HUES64 (cell line): ENCODE data around the gene ANP32B.
"Not testable (repeated sequence)": the region's sequence is repeated elsewhere in the genome, so short reads cannot be mapped to it uniquely, and the experiment has no call there.

Experiments
- H3K27ac ChIP-seq: 2 replicates; pipeline ENCODE4 v1.7.0; 2013; ENCODE audit warnings: low read depth, low read length, inconsistent platforms
- H3K27me3 ChIP-seq: 2 replicates; pipeline ENCODE4 v1.6.1; 2013; ENCODE audit warnings: mild to moderate bottlenecking, low read length; ENCODE audit not compliant: insufficient read depth
- H3K36me3 ChIP-seq: 2 replicates; pipeline ENCODE4 v1.6.1; 2013; ENCODE audit warnings: mild to moderate bottlenecking, low read length; ENCODE audit not compliant: insufficient read depth
- H3K4me1 ChIP-seq: 2 replicates; pipeline ENCODE4 v1.6.1; 2013; ENCODE audit warnings: mild to moderate bottlenecking, low read length, moderate library complexity; ENCODE audit not compliant: insufficient read depth
- H3K4me3 ChIP-seq: 2 replicates; pipeline ENCODE4 v1.5.1; 2013; ENCODE audit warnings: mild to moderate bottlenecking, low read length, moderate library complexity
- H3K9ac ChIP-seq: 2 replicates; pipeline ENCODE4 v1.6.1; 2013; ENCODE audit warnings: mild to moderate bottlenecking, low read depth, low read length
- H3K9me3 ChIP-seq: 2 replicates; pipeline ENCODE4 v1.6.1; 2013; ENCODE audit warnings: low read depth, low read length; ENCODE audit not compliant: insufficient read depth
- WGBS: fragments of 150-250, 120-280 bp; methylation state at CpG from one replicate; pipeline ENCODE4 v1.1.7; 2013; ENCODE audit warnings: missing lambda C conversion rate; 5-methylcytosine and 5-hydroxymethylcytosine counted together

ANP32B gene

GRCh38 chr9:97993000-97993399 lies 9.9 kb downstream of the ANP32B start:
- 95% methylated on average over 2 of the region's 2 CpGs for WGBS
- H3K9ac ChIP-seq = no peak overlapping the region
- no peaks in the 10 kb centered on the region for H3K9me3 ChIP-seq
- no peak overlapping the region for H3K4me3 ChIP-seq
- H3K36me3 ChIP-seq = peaks cover 35% of the 10 kb centered on the region
- no peaks in the 10 kb centered on the region; the same call in 1 of the 2 replicates for H3K4me1 ChIP-seq
- H3K27me3 ChIP-seq = peaks cover 5% of the 10 kb centered on the region; the same call in 1 of the 2 replicates
- no peak overlapping the region for H3K27ac ChIP-seq

GRCh38 chr9:97994703-97995102 lies 11.6 kb downstream of the ANP32B start:
- 96% methylated on average over 1 of the region's 1 CpG for WGBS
- Histone ChIP-seq H3K36me3 (peaks cover 49% of the 10 kb centered on the region), H3K27me3 (no peaks in the 10 kb centered on the region), H3K4me3 (no peak overlapping the region), H3K27ac (no peak overlapping the region), H3K9me3 (no peaks in the 10 kb centered on the region), H3K4me1 (no peaks in the 10 kb centered on the region; the same call in 1 of the 2 replicates), H3K9ac (no peak overlapping the region)

- not testable (repeated sequence) for H3K4me1 ChIP-seq, H3K9ac ChIP-seq, H3K9me3 ChIP-seq, H3K27ac ChIP-seq, H3K4me3 ChIP-seq, H3K27me3 ChIP-seq
- 93% methylated on average over 5 of the region's 7 CpGs for WGBS
- peaks cover 62% of the 10 kb centered on the region for H3K36me3 ChIP-seq
These were observed 13.5 kb downstream of the ANP32B start for GRCh38 chr9:97996676-97997075.

- H3K27me3 ChIP-seq = no peaks in the 10 kb centered on the region
- H3K9ac ChIP-seq = no peak overlapping the region
- H3K4me1 ChIP-seq = no peaks in the 10 kb centered on the region
- no peak overlapping the region for H3K4me3 ChIP-seq
- no peaks in the 10 kb centered on the region for H3K9me3 ChIP-seq
- WGBS = 94% methylated on average over 3 of the region's 3 CpGs
- H3K36me3 ChIP-seq = peaks cover 72% of the 10 kb centered on the region
- no peak overlapping the region for H3K27ac ChIP-seq
These were observed 14.5 kb downstream of the ANP32B start for GRCh38 chr9:97997330-97998276.

DNA sequence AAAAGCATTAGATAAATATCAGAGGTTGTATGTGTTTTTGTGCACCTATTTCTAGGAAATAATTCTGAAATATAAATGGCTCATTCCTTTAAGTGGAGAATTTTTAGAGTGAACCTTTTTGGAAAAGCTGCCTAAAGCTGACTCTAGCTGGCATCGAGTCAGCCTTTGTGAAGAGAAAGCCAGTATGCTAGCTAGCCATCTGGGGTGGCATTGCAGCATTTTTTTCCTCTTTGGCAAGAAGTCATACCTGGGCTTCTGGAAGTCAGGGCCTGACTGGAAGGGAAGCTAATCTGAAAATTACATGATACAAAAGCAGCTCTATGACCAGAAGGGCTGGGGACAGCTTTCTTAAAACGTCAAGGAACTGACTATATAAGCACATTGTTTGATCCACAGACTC lies 19.7 kb downstream of the ANP32B start:
- Histone ChIP-seq H3K9ac (no peak overlapping the region), H3K27ac (no peak overlapping the region), H3K4me1 (no peaks in the 10 kb centered on the region), H3K9me3 (no peaks in the 10 kb centered on the region), H3K36me3 (peaks cover 90% of the 10 kb centered on the region), H3K4me3 (no peak overlapping the region), H3K27me3 (no peaks in the 10 kb centered on the region)
- 95% methylated on average over 2 of the region's 2 CpGs for WGBS

DNA sequence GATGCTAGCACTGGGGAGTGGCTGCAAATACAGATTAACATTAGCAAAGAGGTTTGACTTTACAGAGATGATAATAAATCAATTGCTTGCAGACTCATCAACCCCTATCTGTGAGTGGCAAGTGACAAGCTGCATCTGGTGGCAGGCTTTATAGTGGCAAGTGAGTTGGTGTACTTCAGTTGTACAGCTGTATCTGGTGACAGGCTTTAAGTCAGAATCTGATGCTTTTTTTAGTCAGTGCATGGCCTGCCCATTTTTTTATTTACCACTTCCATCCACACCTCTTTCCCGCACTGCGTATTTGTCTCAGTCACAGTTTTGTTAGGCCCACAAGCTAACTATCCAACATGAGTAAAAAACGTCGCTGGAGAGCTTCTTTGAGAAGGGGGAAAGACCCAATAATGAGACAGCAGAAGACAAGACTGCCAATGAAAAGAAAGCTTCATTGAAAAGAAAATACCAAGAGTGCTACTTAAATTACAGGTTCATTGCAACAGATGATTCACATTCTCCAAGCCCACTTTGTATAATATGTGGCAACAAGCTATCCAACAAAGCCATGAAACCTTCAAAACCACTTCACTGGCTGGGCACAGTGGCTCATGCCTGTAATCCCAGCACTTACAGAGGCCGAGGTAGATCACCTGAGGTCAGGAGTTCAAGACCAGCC lies 23.1 kb downstream of the ANP32B start:
- Histone ChIP-seq H3K9me3 (no peaks in the 10 kb centered on the region), H3K9ac (no peak overlapping the region), H3K4me3 (no peak overlapping the region), H3K27ac (no peak overlapping the region), H3K36me3 (peaks cover 99% of the 10 kb centered on the region), H3K4me1 (no peaks in the 10 kb centered on the region), H3K27me3 (no peaks in the 10 kb centered on the region)
- WGBS = 92% methylated on average over 5 of the region's 5 CpGs

GRCh38 chr9:98007251-98007928 lies 24.2 kb downstream of the ANP32B start:
- H3K36me3 ChIP-seq = peaks cover 99% of the 10 kb centered on the region
- no peaks in the 10 kb centered on the region for H3K9me3 ChIP-seq
- no peaks in the 10 kb centered on the region for H3K27me3 ChIP-seq
- no peaks in the 10 kb centered on the region for H3K4me1 ChIP-seq
- H3K4me3 ChIP-seq = no peak overlapping the region
- H3K9ac ChIP-seq = no peak overlapping the region
- H3K27ac ChIP-seq = no peak overlapping the region
- WGBS = 96% methylated on average over 13 of the region's 13 CpGs

DNA sequence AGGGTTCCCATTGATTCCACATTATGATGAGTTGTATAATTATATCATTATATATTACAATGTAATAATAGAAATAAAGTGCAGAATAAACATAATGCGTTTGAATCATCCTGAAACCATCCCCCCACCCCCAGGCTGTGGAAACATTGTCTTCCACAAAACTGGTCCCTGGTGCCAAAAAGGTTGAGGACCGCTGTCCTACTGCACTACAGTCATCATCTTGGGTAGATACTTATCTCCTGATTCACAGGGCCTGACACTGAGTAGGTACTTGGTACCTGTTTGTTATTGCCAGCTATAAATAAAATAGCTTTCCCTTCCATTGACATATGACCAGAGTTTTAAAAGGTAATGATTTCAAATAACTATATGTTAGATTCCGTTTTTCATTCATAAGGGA lies 25.6 kb downstream of the ANP32B start:
- 96% methylated on average over 2 of the region's 3 CpGs for WGBS
- H3K9ac ChIP-seq = no peak overlapping the region
- no peak overlapping the region for H3K4me3 ChIP-seq
- H3K27ac ChIP-seq = no peak overlapping the region
- H3K27me3 ChIP-seq = no peaks in the 10 kb centered on the region
- no peaks in the 10 kb centered on the region for H3K9me3 ChIP-seq
- H3K36me3 ChIP-seq = peaks cover 99% of the 10 kb centered on the region
- H3K4me1 ChIP-seq = no peaks in the 10 kb centered on the region

DNA sequence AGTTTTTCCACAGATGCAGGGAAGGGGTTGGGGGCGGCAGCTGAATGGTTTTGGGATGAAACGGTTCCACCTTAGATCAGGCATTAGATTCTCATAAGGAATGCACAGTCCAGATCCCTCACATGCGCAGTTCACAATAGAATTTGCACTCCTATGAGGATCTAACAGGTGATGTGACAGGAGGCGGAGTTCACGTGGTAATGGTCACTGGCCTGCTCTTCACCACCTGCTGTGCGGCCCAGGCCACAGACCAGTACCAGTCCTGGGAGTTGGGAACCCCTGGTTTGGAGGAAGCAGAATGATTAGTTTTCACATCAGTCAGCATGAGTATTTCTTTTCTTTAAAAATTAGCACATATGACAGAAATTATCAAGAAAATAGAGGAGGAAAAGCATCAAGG lies 26.3 kb downstream of the ANP32B start:
- Histone ChIP-seq H3K4me1 (no peaks in the 10 kb centered on the region), H3K9ac (no peak overlapping the region), H3K27me3 (no peaks in the 10 kb centered on the region), H3K4me3 (no peak overlapping the region), H3K27ac (no peak overlapping the region), H3K9me3 (no peaks in the 10 kb centered on the region), H3K36me3 (peaks cover 98% of the 10 kb centered on the region)
- 93% methylated on average over 6 of the region's 6 CpGs for WGBS

DNA sequence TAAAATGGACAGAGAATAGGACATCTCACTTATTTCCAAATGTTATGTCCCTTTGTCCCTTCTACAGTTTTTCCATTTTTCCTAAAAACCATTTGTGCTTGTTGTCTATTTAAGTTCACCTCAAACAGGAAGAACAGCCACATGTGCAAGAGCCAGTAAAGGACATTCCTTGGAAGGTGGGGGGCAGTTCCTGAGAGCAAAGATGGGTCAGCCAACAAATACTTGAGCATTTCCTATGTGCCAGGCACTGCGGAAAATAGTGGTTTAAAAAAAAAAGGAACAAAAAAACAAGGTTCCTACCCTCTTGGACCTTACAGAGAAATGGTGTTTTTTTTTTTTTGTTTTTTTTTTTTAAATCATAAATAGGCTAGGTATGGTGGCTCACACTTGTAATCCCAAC lies 26.8 kb downstream of the ANP32B start:
- 92% methylated on average over 1 of the region's 1 CpG for WGBS
- Histone ChIP-seq H3K36me3 (peaks cover 98% of the 10 kb centered on the region), H3K27ac (no peak overlapping the region), H3K27me3 (no peaks in the 10 kb centered on the region), H3K4me3 (no peak overlapping the region), H3K4me1 (no peaks in the 10 kb centered on the region), H3K9me3 (no peaks in the 10 kb centered on the region), H3K9ac (no peak overlapping the region)

DNA sequence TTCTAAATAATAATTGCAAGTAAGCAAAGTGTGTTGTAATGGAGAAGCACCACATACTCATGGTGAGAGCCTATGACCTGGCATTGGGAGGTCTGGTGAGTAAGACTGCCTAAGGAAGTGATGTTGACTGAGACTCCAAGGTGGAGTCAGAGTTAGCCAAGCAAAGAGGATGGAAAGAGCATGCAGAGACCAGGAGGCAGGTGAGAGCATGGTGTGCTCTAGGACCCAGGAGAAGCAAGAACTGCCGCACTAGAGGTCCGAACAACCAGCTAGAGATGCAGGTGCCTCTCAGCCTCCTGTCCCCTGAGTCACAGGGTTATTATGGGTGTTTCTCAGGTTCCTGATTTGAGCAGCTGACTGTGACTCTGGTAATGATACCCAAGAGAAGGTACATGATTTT lies 27.3 kb downstream of the ANP32B start:
- WGBS = 66% methylated on average over 2 of the region's 2 CpGs
- Histone ChIP-seq H3K27me3 (no peaks in the 10 kb centered on the region), H3K9me3 (no peaks in the 10 kb centered on the region), H3K36me3 (peaks cover 98% of the 10 kb centered on the region), H3K9ac (no peak overlapping the region), H3K4me3 (no peak overlapping the region), H3K27ac (no peak overlapping the region), H3K4me1 (no peaks in the 10 kb centered on the region)
